H9 (cell line): Measurements from ENCODE around the gene IGF1. TPM values are rescaled to one million over a fixed set of nuclear protein-coding genes. Genes with fewer than 3 reads are reported as not detected.

Source experiments
- DNase-seq: peaks from one replicate; pipeline ENCODE4 v3.0.0-alpha.2; 2017
- H2AFZ ChIP-seq: one replicate; pipeline ENCODE4 v1.6.1; 2013; ENCODE audit warnings: mild to moderate bottlenecking, low read length, control low read depth, moderate library complexity
- H2AK5ac ChIP-seq: 2 replicates; pipeline ENCODE4 v1.6.1; 2013; ENCODE audit warnings: low read length, control low read depth, mixed read lengths; ENCODE audit not compliant: insufficient read length
- H2BK120ac ChIP-seq: one replicate; pipeline ENCODE4 v1.6.1; 2013; ENCODE audit warnings: low read depth, mild to moderate bottlenecking, low read length, control low read depth, inconsistent platforms; ENCODE audit not compliant: poor library complexity, severe bottlenecking
- H2BK12ac ChIP-seq: 2 replicates; pipeline ENCODE4 v1.6.1; 2013; ENCODE audit warnings: low read length, control low read depth, mixed read lengths, low read depth; ENCODE audit not compliant: insufficient read length
- H2BK15ac ChIP-seq: 2 replicates; pipeline ENCODE4 v1.6.1; 2013; ENCODE audit warnings: low read depth, low read length, control low read depth
- H2BK20ac ChIP-seq: one replicate; pipeline ENCODE4 v1.6.1; 2013; ENCODE audit warnings: low read depth, mild to moderate bottlenecking, low read length, control low read depth, inconsistent platforms; ENCODE audit not compliant: poor library complexity, severe bottlenecking
- H2BK5ac ChIP-seq: 2 replicates; pipeline ENCODE4 v1.6.1; 2013; ENCODE audit warnings: low read length, control low read depth, mixed read lengths; ENCODE audit not compliant: insufficient read length
- H3K14ac ChIP-seq: 2 replicates; pipeline ENCODE4 v1.6.1; 2013; ENCODE audit warnings: low read length, control low read depth; ENCODE audit not compliant: insufficient read depth
- H3K18ac ChIP-seq: 2 replicates; pipeline ENCODE4 v1.6.1; 2013; ENCODE audit warnings: low read depth, mild to moderate bottlenecking, mixed read lengths, low read length, control low read depth; ENCODE audit not compliant: insufficient read length
- H3K23ac ChIP-seq: 2 replicates; pipeline ENCODE4 v1.6.1; 2013; ENCODE audit warnings: low read length, control low read depth, mixed read lengths, low read depth; ENCODE audit not compliant: insufficient read length
- H3K23me2 ChIP-seq: 2 replicates; pipeline ENCODE4 v1.6.1; 2013; ENCODE audit warnings: low read depth, mild to moderate bottlenecking, mixed read lengths, low read length, control low read depth; ENCODE audit not compliant: insufficient read length, poor library complexity, severe bottlenecking
- H3K27ac ChIP-seq: 2 replicates; pipeline ENCODE4 v1.5.1; 2013; ENCODE audit warnings: low read length, control low read depth, mixed read lengths, low read depth; ENCODE audit not compliant: insufficient read length
- H3K27me3 ChIP-seq: 2 replicates; pipeline ENCODE4 v1.6.1; 2013; ENCODE audit warnings: low read length, control low read depth, inconsistent platforms; ENCODE audit not compliant: insufficient read depth
- H3K4ac ChIP-seq: 2 replicates; pipeline ENCODE4 v1.6.1; 2013; ENCODE audit warnings: low read depth, mild to moderate bottlenecking, control low read depth, inconsistent platforms, low read length, moderate library complexity
- H3K4me1 ChIP-seq: 2 replicates; pipeline ENCODE4 v1.6.1; 2013; ENCODE audit warnings: low read length, control low read depth, inconsistent platforms; ENCODE audit not compliant: insufficient read depth
- H3K4me2 ChIP-seq: 2 replicates; pipeline ENCODE4 v1.6.1; 2013; ENCODE audit warnings: low read length, control low read depth, mixed read lengths; ENCODE audit not compliant: insufficient read length, insufficient read depth
- H3K56ac ChIP-seq: 2 replicates; pipeline ENCODE4 v1.6.1; 2013; ENCODE audit warnings: low read depth, mild to moderate bottlenecking, mixed read lengths, low read length, control low read depth; ENCODE audit not compliant: insufficient read length
- H3K79me1 ChIP-seq: 2 replicates; pipeline ENCODE4 v1.6.1; 2013; ENCODE audit warnings: low read depth, mild to moderate bottlenecking, moderate library complexity, low read length, control low read depth, inconsistent platforms; ENCODE audit not compliant: insufficient read depth, poor library complexity, severe bottlenecking
- H3K79me2 ChIP-seq: 2 replicates; pipeline ENCODE4 v1.6.1; 2013; ENCODE audit warnings: low read length, control low read depth, inconsistent platforms; ENCODE audit not compliant: insufficient read depth
- H3K9ac ChIP-seq: 2 replicates; pipeline ENCODE4 v1.6.1; 2013; ENCODE audit warnings: low read length, control low read depth, mixed read lengths; ENCODE audit not compliant: insufficient read length; ENCODE audit errors: extremely low read depth
- H3K9me3 ChIP-seq: one replicate; pipeline ENCODE4 v1.6.1; 2013; ENCODE audit warnings: low read depth, low read length, inconsistent platforms; ENCODE audit not compliant: control insufficient read depth
- H3T11ph ChIP-seq: one replicate; pipeline ENCODE4 v1.6.1; 2013; ENCODE audit warnings: mild to moderate bottlenecking, low read length, control low read depth, inconsistent platforms
- H4K20me1 ChIP-seq: one replicate; pipeline ENCODE4 v1.6.1; 2013; ENCODE audit not compliant: control insufficient read depth, insufficient read length, insufficient read depth
- H4K5ac ChIP-seq: 2 replicates; pipeline ENCODE4 v1.6.1; 2013; ENCODE audit warnings: low read depth, mild to moderate bottlenecking, mixed read lengths, low read length, control low read depth; ENCODE audit not compliant: insufficient read length
- H4K8ac ChIP-seq: replicated peaks from 2 replicates; pipeline ENCODE4 v1.6.1; 2013; ENCODE audit warnings: low read length, control low read depth, mixed read lengths, low read depth; ENCODE audit not compliant: insufficient read length
- H4K91ac ChIP-seq: 2 replicates; pipeline ENCODE4 v1.6.1; 2013; ENCODE audit warnings: low read depth, mild to moderate bottlenecking, moderate library complexity, mixed read lengths, low read length, control low read depth; ENCODE audit not compliant: insufficient read length
- H3K27ac Mint-ChIP-seq, 3 experiments: 2 replicates in 2 of 3; 3 replicates in 1 of 3; pipeline ENCODE4 v1.8.0; 2020 to 2021; ENCODE audit warnings: mixed read lengths in 3 of 3, mild to moderate bottlenecking in 1 of 3, moderate library complexity in 1 of 3
- H3K27me3 Mint-ChIP-seq: 2 replicates; pipeline ENCODE4 v1.8.0; 2021; ENCODE audit warnings: low read depth, mild to moderate bottlenecking, moderate library complexity, mixed read lengths
- H3K36me3 Mint-ChIP-seq, 3 experiments: 2 replicates in 2 of 3; 3 replicates in 1 of 3; pipeline ENCODE4 v1.8.0; 2020 to 2021; ENCODE audit warnings: low read depth in 3 of 3, mixed read lengths in 3 of 3; ENCODE audit not compliant: insufficient read depth in 1 of 3
- H3K4me1 Mint-ChIP-seq, 2 experiments: 2 replicates each; pipeline ENCODE4 v1.8.0; 2020; ENCODE audit warnings: mixed read lengths in 2 of 2
- H3K4me3 Mint-ChIP-seq, 2 experiments: 2 replicates in 1 of 2; 3 replicates in 1 of 2; pipeline ENCODE4 v1.8.0; 2020 to 2021; ENCODE audit warnings: mild to moderate bottlenecking in 2 of 2, mixed read lengths in 2 of 2, moderate library complexity in 1 of 2
- H3K9me3 Mint-ChIP-seq, 2 experiments: 2 replicates in 1 of 2; 3 replicates in 1 of 2; pipeline ENCODE4 v1.8.0; 2020; ENCODE audit warnings: mild to moderate bottlenecking in 2 of 2, mixed read lengths in 2 of 2, moderate library complexity in 1 of 2
- WGBS: extraction: QIAGEN DNeasy Blood & Tissue Kit; methylation state at CpG from one replicate; pipeline ENCODE4 v1.1.7; 2013; ENCODE audit warnings: missing lambda C conversion rate, low lambda C conversion rate, mixed read lengths; ENCODE audit not compliant: insufficient read length; ENCODE audit errors: extremely low coverage; 5-methylcytosine and 5-hydroxymethylcytosine counted together
- total RNA-seq: library from RNA; stranded (reverse); gene quantifications from 2 replicates; pipeline ENCODE4 v1.2.1, GENCODE V29; 2021
- TF ChIP-seq, protein P1 (sequence below): fragments of 200-600 bp; sonication (generic); conservative IDR thresholded peaks from 3 replicates; pipeline ENCODE4 v1.8.0; 2021; ENCODE audit warnings: antibody characterized with exemption, mild to moderate bottlenecking

The IGF1 gene
- total RNA-seq, 1 experiment from 2014 or later, result not detected

- no peak overlapping the region for H2BK12ac ChIP-seq
- H2AFZ ChIP-seq, result no peak overlapping the region
- no peak overlapping the region for H3K56ac ChIP-seq
- no peak overlapping the region for H3K27ac Mint-ChIP-seq
- no peak overlapping the region for H3K4me3 Mint-ChIP-seq
- no CpG with 5 or more reads among the region's 4 CpGs for WGBS
- H3K4ac ChIP-seq, result no peak overlapping the region
- H3T11ph ChIP-seq, result no peak overlapping the region
- no peaks in the 10 kb centered on the region for H3K9me3 ChIP-seq
- no peak overlapping the region for H2BK120ac ChIP-seq
- no peaks in the 10 kb centered on the region for H3K79me1 ChIP-seq
- no peak overlapping the region for H2BK5ac ChIP-seq
- no peak overlapping the region for H3K18ac ChIP-seq
- H3K4me2 ChIP-seq, result no peak overlapping the region
- no peak overlapping the region for H3K14ac ChIP-seq
- no peak overlapping the region for H4K8ac ChIP-seq
- H3K9me3 Mint-ChIP-seq, result no peaks in the 10 kb centered on the region; a peak in 1 of 5 replicates
- TF ChIP-seq, protein P1, sequence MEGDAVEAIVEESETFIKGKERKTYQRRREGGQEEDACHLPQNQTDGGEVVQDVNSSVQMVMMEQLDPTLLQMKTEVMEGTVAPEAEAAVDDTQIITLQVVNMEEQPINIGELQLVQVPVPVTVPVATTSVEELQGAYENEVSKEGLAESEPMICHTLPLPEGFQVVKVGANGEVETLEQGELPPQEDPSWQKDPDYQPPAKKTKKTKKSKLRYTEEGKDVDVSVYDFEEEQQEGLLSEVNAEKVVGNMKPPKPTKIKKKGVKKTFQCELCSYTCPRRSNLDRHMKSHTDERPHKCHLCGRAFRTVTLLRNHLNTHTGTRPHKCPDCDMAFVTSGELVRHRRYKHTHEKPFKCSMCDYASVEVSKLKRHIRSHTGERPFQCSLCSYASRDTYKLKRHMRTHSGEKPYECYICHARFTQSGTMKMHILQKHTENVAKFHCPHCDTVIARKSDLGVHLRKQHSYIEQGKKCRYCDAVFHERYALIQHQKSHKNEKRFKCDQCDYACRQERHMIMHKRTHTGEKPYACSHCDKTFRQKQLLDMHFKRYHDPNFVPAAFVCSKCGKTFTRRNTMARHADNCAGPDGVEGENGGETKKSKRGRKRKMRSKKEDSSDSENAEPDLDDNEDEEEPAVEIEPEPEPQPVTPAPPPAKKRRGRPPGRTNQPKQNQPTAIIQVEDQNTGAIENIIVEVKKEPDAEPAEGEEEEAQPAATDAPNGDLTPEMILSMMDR, result no peak
- no peaks in the 10 kb centered on the region for H3K27me3 ChIP-seq
- no peak overlapping the region for H3K23ac ChIP-seq
- H3K79me2 ChIP-seq, result no peaks in the 10 kb centered on the region
- no peak overlapping the region for H2AK5ac ChIP-seq
- no peaks in the 10 kb centered on the region for H3K4me1 ChIP-seq
- H4K20me1 ChIP-seq, result no peaks in the 10 kb centered on the region
- H3K4me1 Mint-ChIP-seq, result peaks cover 3 to 9% of the 10 kb centered on the region in 2 experiments
- no peak overlapping the region for H4K5ac ChIP-seq
- H3K36me3 Mint-ChIP-seq, result no peaks in the 10 kb centered on the region
- no peaks in the 10 kb centered on the region for H3K27me3 Mint-ChIP-seq
- no peak for DNase-seq
- no peak overlapping the region for H3K27ac ChIP-seq
- H3K9ac ChIP-seq, result no peak overlapping the region
- no peak overlapping the region for H2BK15ac ChIP-seq
- no peak overlapping the region for H4K91ac ChIP-seq
- no peak overlapping the region for H2BK20ac ChIP-seq
- H3K23me2 ChIP-seq, result no peaks in the 10 kb centered on the region
These were observed 90.3 kb downstream of the IGF1 start for GRCh38 chr12:102390068-102390467.
